HG03575 (cell line): ENCODE data around the gene KCND2.

Source experiments
- ATAC-seq: cut with Tn5 transposase; IDR thresholded peaks from one replicate; pipeline ENCODE4 v1.9.1; 2021; ENCODE audit not compliant: unreplicated experiment, insufficient number of reproducible peaks, low FRiP score; ENCODE audit errors: extremely low read depth

KCND2 gene

GRCh38 chr7:120720317-120720716 is 447.3 kb downstream of the KCND2 start:
- no peak for ATAC-seq

- no peak for ATAC-seq
Measured at GRCh38 chr7:120723465-120724385, 450.8 kb downstream of the KCND2 start.

GRCh38 chr7:120724448-120724847 is 451.5 kb downstream of the KCND2 start:
- no peak for ATAC-seq

GRCh38 chr7:120724955-120725354 is 452.0 kb downstream of the KCND2 start:
- ATAC-seq, result no peak

- no peak for ATAC-seq
Measured at GRCh38 chr7:120725376-120726039, 452.5 kb downstream of the KCND2 start.

GRCh38 chr7:120729245-120729644 is 456.3 kb downstream of the KCND2 start:
- ATAC-seq, result no peak

GRCh38 chr7:120731271-120731670 is 458.3 kb downstream of the KCND2 start:
- ATAC-seq, result no peak

- no peak for ATAC-seq
Measured at GRCh38 chr7:120732256-120732655, 459.3 kb downstream of the KCND2 start.

GRCh38 chr7:120733143-120733542 is 460.2 kb downstream of the KCND2 start:
- ATAC-seq, result no peak

- no peak for ATAC-seq
Measured at GRCh38 chr7:120733835-120734234, 460.9 kb downstream of the KCND2 start.

- ATAC-seq, result no peak
Measured at GRCh38 chr7:120735791-120736190, 462.8 kb downstream of the KCND2 start.

- no peak for ATAC-seq
Measured at GRCh38 chr7:120738816-120739215, 465.8 kb downstream of the KCND2 start.

- no peak for ATAC-seq
Measured at GRCh38 chr7:120740348-120740747, 467.4 kb downstream of the KCND2 start.

GRCh38 chr7:120741371-120742042 is 468.5 kb downstream of the KCND2 start:
- ATAC-seq, result no peak

GRCh38 chr7:120742372-120742771 is 469.4 kb downstream of the KCND2 start:
- ATAC-seq, result no peak

- no peak for ATAC-seq
Measured at GRCh38 chr7:120743128-120743527, 470.2 kb downstream of the KCND2 start.

GRCh38 chr7:120760050-120760449 is 487.1 kb downstream of the KCND2 start:
- ATAC-seq, result peak; percentile 91

GRCh38 chr7:120760851-120761250 is 487.9 kb downstream of the KCND2 start:
- ATAC-seq, result no peak

- no peak for ATAC-seq
Measured at GRCh38 chr7:120770206-120770605, 497.2 kb downstream of the KCND2 start.

- no peak for ATAC-seq
Measured at GRCh38 chr7:120774481-120774880, 501.5 kb downstream of the KCND2 start.
